Loucy (cell line): Measurements from ENCODE around the gene DCUN1D5.

Experiments used
- H2AFZ ChIP-seq: fragments of 200-600 bp; sonication (generic); 2 replicates; pipeline ENCODE4 v1.6.0; 2016; ENCODE audit warnings: antibody characterized with exemption, mild to moderate bottlenecking, low read length, moderate library complexity
- H3F3A ChIP-seq: fragments of 200-600 bp; 2 replicates; pipeline ENCODE4 v1.6.0; 2016; ENCODE audit warnings: antibody characterized with exemption, low read depth, mild to moderate bottlenecking
- H3K27me3 ChIP-seq: fragments of 200-600 bp; sonication (generic); 2 replicates; pipeline ENCODE4 v1.6.1; 2014; ENCODE audit warnings: low read length, mild to moderate bottlenecking; ENCODE audit not compliant: insufficient read depth, poor library complexity, severe bottlenecking
- H3K36me3 ChIP-seq: fragments of 200-600 bp; sonication (generic); 2 replicates; pipeline ENCODE4 v1.6.1; 2016; ENCODE audit warnings: low read length; ENCODE audit not compliant: insufficient read depth
- H3K4me1 ChIP-seq: fragments of 200-600 bp; sonication (generic); 2 replicates; pipeline ENCODE4 v1.5.1; 2014; ENCODE audit warnings: low read length, mild to moderate bottlenecking; ENCODE audit not compliant: insufficient read depth, poor library complexity, severe bottlenecking
- H3K4me2 ChIP-seq: fragments of 200-600 bp; sonication (generic); 2 replicates; pipeline ENCODE4 v1.6.0; 2014; ENCODE audit warnings: antibody characterized with exemption, low read length, low read depth, mild to moderate bottlenecking; ENCODE audit not compliant: poor library complexity, severe bottlenecking
- H3K4me3 ChIP-seq: fragments of 200-600 bp; sonication (generic); 2 replicates; pipeline ENCODE4 v1.5.1; 2014; ENCODE audit warnings: low read length, mild to moderate bottlenecking, mixed read lengths; ENCODE audit not compliant: poor library complexity, severe bottlenecking
- H3K79me2 ChIP-seq: fragments of 200-600 bp; sonication (generic); 2 replicates; pipeline ENCODE4 v1.6.1; 2014; ENCODE audit warnings: low read length; ENCODE audit not compliant: insufficient read depth
- H3K9ac ChIP-seq: fragments of 200-600 bp; sonication (generic); 2 replicates; pipeline ENCODE4 v1.6.0; 2014; ENCODE audit warnings: mild to moderate bottlenecking, low read depth, low read length, moderate library complexity; ENCODE audit not compliant: poor library complexity, severe bottlenecking
- H3K9me2 ChIP-seq: fragments of 200-600 bp; sonication (generic); replicated peaks from 2 replicates; pipeline ENCODE4 v1.6.1; 2016; ENCODE audit warnings: low read depth, low read length, mixed read lengths
- H3K9me3 ChIP-seq: fragments of 200-600 bp; sonication (generic); 2 replicates; pipeline ENCODE4 v1.6.1; 2014; ENCODE audit warnings: mild to moderate bottlenecking, antibody characterized with exemption, low read length, low read depth; ENCODE audit not compliant: insufficient read depth
- H4K20me1 ChIP-seq: fragments of 200-600 bp; sonication (generic); 2 replicates; pipeline ENCODE4 v1.6.0; 2014; ENCODE audit warnings: antibody characterized with exemption, low read length, mild to moderate bottlenecking; ENCODE audit not compliant: insufficient read depth, poor library complexity, severe bottlenecking
- CTCF ChIP-seq: fragments of 200-600 bp; sonication (generic); conservative IDR thresholded peaks from 2 replicates; pipeline ENCODE4 v1.5.1; 2014; ENCODE audit warnings: mild to moderate bottlenecking, antibody characterized with exemption, low read length
- EZH2phosphoT487 ChIP-seq: fragments of 200-600 bp; IDR thresholded peaks from 2 replicates; pipeline ENCODE4 v1.6.1; 2018; ENCODE audit warnings: antibody characterized with exemption, mild to moderate bottlenecking, moderate library complexity, borderline replicate concordance

The DCUN1D5 gene

GRCh38 chr11:103109818-103110388 lies 17.9 kb upstream of the DCUN1D5 start:
- peak overlapping the region; percentile 46 for H3K9ac ChIP-seq
- H3K9me3 ChIP-seq = no peaks in the 10 kb centered on the region
- peak overlapping the region; percentile 82 for H3K4me3 ChIP-seq
- TF ChIP-seq EZH2phosphoT487 = no peak
- TF ChIP-seq CTCF = no peak
- no peaks in the 10 kb centered on the region for H3K9me2 ChIP-seq
- no peaks in the 10 kb centered on the region for H4K20me1 ChIP-seq
- H3K79me2 ChIP-seq = no peaks in the 10 kb centered on the region
- peaks cover 6% of the 10 kb centered on the region for H3K27me3 ChIP-seq
- H3F3A ChIP-seq = no peaks in the 10 kb centered on the region; the same call in 1 of the 2 replicates
- peaks cover 7% of the 10 kb centered on the region for H3K4me1 ChIP-seq
- no peaks in the 10 kb centered on the region for H3K36me3 ChIP-seq
- peak overlapping the region; percentile 96 for H2AFZ ChIP-seq
- peak overlapping the region; percentile 82 for H3K4me2 ChIP-seq

- Histone ChIP-seq H3K36me3 (no peaks in the 10 kb centered on the region), H3K27me3 (peaks cover 13% of the 10 kb centered on the region), H3F3A (no peaks in the 10 kb centered on the region; the same call in 1 of the 2 replicates), H2AFZ (peak within 1 kb of the TSS; percentile 96), H3K9ac (peak within 1 kb of the TSS; percentile 66), H3K79me2 (no peaks in the 10 kb centered on the region), H3K9me3 (no peaks in the 10 kb centered on the region), H3K4me1 (peaks cover 7% of the 10 kb centered on the region), H3K9me2 (no peaks in the 10 kb centered on the region), H4K20me1 (no peaks in the 10 kb centered on the region), H3K4me2 (peak within 1 kb of the TSS; percentile 82), H3K4me3 (peak within 1 kb of the TSS; percentile 82)
- TF ChIP-seq CTCF (peak; percentile 59), EZH2phosphoT487 (no peak)
Measured at GRCh38 chr11:103108933-103109817, 17.2 kb upstream of the DCUN1D5 start, which contains the start of gene DYNC2H1. TSS of gene DYNC2H1 (plus strand) at chr11:103109426. CDS start at chr11:103109575, 149 bp downstream.

- Histone ChIP-seq H3K36me3 (no peaks in the 10 kb centered on the region), H3K9me3 (no peaks in the 10 kb centered on the region), H3F3A (no peaks in the 10 kb centered on the region), H3K4me3 (no peak overlapping the region), H3K4me1 (peaks cover 6% of the 10 kb centered on the region), H3K79me2 (no peaks in the 10 kb centered on the region), H2AFZ (no peak overlapping the region), H3K9ac (no peak overlapping the region), H3K4me2 (no peak overlapping the region), H3K27me3 (peaks cover 79% of the 10 kb centered on the region), H3K9me2 (no peaks in the 10 kb centered on the region), H4K20me1 (no peaks in the 10 kb centered on the region)
- TF ChIP-seq EZH2phosphoT487 = no peak
- no peak for TF ChIP-seq CTCF
Measured at GRCh38 chr11:103097279-103097678, 5.3 kb upstream of the DCUN1D5 start.
